ENCODE data around the gene LYG2.
"Not testable (repeated sequence)": the region's sequence is repeated elsewhere in the genome, so short reads cannot be mapped to it uniquely, and the experiment has no call there.

The LYG2 gene, protein sequence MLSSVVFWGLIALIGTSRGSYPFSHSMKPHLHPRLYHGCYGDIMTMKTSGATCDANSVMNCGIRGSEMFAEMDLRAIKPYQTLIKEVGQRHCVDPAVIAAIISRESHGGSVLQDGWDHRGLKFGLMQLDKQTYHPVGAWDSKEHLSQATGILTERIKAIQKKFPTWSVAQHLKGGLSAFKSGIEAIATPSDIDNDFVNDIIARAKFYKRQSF

DNA sequence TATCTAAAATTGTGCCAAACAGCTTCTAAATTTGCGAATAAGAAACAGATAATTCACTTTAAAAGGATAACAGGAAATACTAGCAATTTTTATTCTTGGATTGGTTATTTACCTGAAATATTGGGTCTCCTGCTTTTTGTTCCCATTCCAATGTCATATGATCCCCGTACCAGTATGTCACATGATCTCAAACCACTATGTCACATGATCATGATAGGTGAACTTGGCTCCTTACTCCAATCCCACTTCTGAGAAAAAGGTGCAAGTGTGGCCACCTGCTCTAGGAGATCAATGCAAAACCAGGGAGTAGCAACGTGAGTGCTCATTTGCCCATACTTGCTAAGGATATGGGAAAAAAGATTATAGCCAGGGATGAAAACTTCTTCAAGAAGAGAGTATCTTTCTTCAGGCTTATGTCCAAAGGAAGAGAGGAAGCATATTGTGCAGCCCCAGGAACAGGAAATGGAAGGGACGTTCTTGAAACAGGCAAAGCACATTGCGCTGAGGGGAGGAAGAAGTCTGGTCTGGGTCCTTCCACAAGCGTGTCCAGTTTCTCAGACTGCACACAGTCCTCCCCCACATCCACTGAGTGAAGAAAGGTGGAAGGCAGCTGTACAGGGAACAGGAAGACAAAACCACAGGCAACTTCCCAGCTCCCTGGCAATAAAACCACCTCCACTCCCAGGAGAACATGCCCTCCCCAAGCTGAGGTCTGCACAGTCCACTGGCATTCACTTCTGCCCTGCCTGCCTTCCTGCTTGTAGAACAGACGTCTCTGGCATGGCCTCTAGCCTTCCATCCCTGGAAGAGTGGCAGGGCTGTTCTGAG, at the start of gene LYG2:
LYG2 (minus strand) TSS at position 176 of the 828 bp plus-strand sequence. CDS start 1,406 bp downstream, outside the sequence.
- no peak for DNase-seq (ENCODE audit: low read depth)

DNA sequence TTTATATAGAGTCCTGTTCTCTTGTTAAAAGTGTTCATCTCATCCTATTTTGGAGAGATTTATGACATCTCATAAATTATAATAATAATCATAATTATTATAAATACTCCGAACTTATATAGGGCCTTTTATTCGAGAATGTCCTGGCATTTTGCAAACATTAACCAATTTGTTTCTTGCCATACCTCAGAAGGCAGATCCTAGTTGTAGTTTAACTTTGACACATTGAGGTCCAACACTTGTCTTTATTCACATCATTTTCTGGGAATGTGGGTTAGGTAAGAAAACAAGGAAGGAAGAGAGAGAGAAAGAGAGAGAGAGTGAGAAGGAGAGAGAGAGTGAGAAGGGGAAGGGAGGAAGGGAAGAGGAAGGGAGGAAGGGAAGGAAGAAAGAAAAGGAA, 45.6 kb upstream of the LYG2 start, which contains the start of gene LYG1:
LYG1 (minus strand) TSS at position 101 of the 400 bp plus-strand sequence. CDS start 5,527 bp downstream, outside the sequence.
- DNase-seq (ENCODE audit: low read depth), result not testable (repeated sequence)

DNA sequence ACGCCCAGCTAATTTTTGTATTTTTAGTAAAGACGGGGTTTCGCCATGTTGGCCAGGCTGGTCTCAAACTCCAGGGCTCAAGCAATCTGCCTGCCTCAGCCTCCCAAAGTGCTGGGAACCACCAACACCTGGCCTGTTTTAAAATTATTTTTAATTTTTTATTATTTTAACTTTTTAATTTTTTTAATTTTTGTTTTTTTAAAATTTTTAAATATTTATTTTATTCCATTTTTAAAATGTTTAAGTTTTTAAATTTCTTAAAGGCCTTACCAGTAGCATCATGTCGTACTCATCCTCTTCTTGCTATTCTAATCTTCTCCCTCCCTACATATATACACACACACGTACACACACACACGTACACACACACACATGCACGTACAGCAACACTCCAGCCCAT, 44.1 kb upstream of the LYG2 start:
- DNase-seq (ENCODE audit: low read depth), result no peak

GRCh38 chr2:99297994-99298393, 42.5 kb upstream of the LYG2 start:
- no peak for DNase-seq (ENCODE audit: low read depth)

DNA sequence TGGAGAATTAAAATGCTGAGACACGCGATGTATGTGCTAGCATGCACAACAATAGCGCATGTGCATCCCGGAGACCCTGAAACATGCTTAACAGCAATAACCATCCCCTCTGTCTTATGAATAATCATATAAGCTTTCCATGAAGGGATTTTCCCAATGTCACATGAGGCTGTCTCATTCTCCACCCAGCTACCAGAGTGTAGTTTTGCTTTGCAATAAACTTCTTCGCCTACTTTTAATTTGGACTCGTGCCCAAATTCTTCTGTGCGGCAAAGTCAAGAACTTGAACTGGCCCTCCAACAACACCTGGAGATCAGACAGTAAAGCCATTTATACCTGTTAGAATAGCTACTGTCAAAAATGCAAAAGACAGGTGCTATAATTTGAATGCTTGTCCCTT, 30.1 kb upstream of the LYG2 start:
- DNase-seq (ENCODE audit: low read depth), result no peak

GRCh38 chr2:99279969-99280695, 24.7 kb upstream of the LYG2 start:
- DNase-seq (ENCODE audit: low read depth), result no peak

GRCh38 chr2:99278793-99279291, 23.4 kb upstream of the LYG2 start:
- no peak for DNase-seq (ENCODE audit: low read depth)

DNA sequence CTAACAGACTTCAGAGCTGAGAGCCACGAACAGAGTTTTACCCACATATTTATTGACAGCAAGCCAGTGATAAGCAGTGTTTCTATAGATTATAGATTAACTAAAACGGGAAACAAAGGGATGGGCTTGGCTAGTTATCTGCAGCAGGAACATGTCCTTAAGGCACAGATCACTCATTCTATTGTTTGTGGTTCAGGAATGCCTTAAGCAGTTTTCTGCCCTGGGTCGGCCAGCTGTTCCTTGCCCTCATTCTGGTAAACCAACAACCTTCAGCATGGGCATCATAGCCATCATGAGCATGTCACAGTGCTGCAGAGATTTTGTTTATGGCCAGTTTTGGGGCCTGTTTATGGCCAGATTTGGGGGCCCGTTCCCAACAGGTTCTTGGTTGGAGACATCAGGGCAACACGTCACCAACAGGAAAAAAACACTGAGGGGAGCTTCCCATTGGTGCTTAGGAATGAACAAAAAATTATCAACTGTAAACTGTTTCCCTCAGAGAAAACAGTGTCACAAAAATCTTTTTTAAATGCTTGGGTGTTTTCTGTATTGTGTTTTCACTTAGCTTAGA, 22.8 kb upstream of the LYG2 start:
- DNase-seq (ENCODE audit: low read depth), result not testable (repeated sequence)

- no peak for DNase-seq (ENCODE audit: low read depth)
These were observed 20.4 kb upstream of the LYG2 start for GRCh38 chr2:99275882-99276281.

DNA sequence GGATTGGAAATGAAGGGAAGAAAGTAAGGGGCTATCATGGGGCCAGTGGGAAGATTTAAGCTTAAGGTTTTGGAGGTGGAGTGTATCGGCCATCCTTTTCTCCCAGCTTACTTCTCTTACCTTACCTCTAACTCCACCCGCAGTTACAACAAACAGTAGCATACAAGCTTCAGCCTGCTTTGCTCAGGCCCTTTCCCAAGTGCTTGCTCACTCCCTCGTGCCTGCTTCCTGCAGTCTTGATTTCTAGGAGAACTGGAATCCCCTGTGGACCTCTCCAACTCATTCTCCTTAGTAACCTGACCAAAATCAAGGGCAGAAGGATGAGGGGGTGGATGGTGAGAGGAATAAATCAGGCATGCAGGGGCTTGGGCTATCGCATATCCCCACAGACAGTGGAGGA, 5.8 kb upstream of the LYG2 start:
- DNase-seq (ENCODE audit: low read depth), result no peak

DNA sequence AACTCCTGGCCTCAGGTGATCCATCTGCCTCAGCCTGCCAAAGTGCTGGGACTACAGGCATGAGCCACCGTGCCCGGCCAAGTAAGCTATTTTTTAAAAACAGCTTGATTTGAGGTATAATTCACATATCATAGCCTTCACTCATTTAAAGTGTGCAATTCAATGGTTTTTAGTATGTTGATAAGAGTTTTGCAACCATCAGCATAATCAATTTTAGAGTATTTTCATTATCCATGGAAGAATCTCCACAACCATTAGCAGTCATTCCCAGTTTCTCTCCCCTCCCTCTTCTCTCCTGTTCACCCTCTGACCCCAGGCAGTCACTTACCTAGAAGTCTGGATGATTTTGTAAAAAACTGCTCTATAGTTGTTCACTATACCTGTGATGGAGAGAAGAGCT, 4.7 kb upstream of the LYG2 start:
- DNase-seq (ENCODE audit: low read depth), result no peak

GRCh38 chr2:99259465-99259864, 4.0 kb upstream of the LYG2 start:
- no peak for DNase-seq (ENCODE audit: low read depth)

DNA sequence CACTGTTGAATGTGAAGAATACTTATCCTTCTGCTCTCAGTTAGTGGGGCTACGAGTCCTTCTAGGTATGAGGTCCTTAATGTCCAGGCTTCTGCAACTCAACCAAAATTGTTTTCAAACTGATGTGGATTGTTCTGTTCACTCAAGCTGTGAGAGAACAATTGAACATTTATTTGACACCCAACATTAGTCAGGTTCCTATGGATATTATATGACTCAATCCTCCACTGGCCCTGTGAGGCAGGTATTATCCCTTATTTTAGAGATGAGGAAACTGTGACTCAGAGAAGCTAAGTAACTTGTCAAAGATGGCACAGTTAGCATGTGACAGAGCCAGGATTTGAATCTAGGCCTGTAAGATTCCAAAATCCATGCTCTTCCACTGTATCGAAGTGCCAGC, 1.2 kb upstream of the LYG2 start:
- no peak for DNase-seq (ENCODE audit: low read depth)

GRCh38 chr2:99249951-99250350, 5.5 kb downstream of the LYG2 start:
- DNase-seq (ENCODE audit: low read depth), result no peak

DNA sequence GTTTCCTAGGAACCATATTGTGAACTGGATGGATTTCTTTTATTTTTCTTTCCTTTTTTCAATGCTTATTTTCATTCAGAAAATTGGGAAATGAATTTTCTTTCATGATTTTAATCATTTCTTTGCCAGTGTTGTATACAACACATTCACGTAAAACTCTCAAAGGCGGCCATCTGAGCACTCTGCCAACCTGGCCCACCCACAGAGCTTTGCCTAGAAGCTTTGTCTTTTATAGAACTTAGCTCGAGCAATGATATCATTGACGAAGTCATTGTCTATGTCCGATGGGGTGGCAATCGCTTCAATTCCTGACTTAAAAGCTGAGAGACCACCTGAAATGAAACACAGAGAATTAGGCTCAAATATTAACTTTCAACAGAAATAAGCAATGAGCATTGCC, 13.3 kb downstream of the LYG2 start:
- DNase-seq (ENCODE audit: low read depth), result no peak

- DNase-seq (ENCODE audit: low read depth), result no peak
These were observed 15.0 kb downstream of the LYG2 start for GRCh38 chr2:99240431-99240830.

GRCh38 chr2:99238599-99238998, 16.9 kb downstream of the LYG2 start:
- no peak for DNase-seq (ENCODE audit: low read depth)

- DNase-seq (ENCODE audit: low read depth), result not testable (repeated sequence)
These were observed 22.3 kb downstream of the LYG2 start for GRCh38 chr2:99233177-99233576.

DNA sequence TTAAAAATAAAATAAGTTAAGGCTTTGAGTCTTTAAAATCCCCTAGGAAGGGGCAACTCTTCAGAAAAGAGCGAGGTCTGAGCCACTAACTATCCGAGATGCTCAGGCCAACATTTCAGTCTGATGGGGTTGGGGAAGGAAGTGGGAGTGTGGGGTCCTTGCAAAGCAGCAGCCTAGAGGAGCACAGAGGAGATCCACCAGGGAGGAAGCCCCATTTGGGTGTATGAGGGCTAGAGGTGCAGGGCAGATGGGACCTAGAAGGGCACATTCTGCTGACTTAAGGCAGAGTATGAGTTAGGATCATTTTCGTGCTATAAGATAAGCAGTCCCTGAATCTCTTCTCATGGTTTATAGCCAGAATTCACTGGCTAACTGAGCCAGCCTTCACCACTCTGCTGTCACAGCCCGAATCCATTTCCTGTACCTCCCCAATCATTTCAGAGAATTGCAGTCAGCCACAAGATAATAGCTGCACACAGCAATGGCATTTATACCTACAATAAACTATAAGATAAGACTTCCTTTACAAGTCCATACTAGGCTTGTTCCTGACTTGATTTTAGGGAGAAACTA, 37.5 kb downstream of the LYG2 start:
- DNase-seq (ENCODE audit: low read depth), result no peak

DNA sequence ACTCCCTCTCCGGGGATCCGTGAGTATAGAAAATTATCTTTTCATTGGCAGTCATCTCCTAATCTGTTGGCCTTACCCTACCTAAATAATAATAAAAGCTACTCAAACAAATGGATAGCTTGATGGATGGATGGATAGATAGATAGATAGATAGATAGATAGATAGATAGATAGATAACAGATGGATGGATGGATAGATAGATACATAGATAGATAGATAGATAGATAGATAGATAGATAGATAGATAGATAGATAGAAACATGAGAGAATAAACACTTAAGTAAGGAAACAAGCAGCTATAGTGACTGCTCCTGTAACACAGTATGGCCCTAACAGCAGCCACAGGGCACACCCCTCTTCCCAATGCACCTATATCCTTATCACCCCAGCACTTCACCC, 39.4 kb downstream of the LYG2 start:
- DNase-seq (ENCODE audit: low read depth), result no peak

- DNase-seq (ENCODE audit: low read depth), result no peak
These were observed 50.0 kb downstream of the LYG2 start for GRCh38 chr2:99205491-99205890.

All from stimulated activated CD8-positive, alpha-beta memory T cell treated with anti-CD3 and anti-CD28 coated beads, Interleukin-7, amount 100 ng/mL, for 24 hours (primary cell).